Putamen (tissue), 1 donor: ENCODE measurements around the gene SH3BP4.
A peak's percentile ranks its signal among the peaks of the same experiment; 100 is the strongest.

Experiments used
- DNase-seq: peaks from one replicate; pipeline ENCODE4 v3.0.0-alpha.2; 2016; ENCODE audit warnings: low spot score

Gene SH3BP4

DNA sequence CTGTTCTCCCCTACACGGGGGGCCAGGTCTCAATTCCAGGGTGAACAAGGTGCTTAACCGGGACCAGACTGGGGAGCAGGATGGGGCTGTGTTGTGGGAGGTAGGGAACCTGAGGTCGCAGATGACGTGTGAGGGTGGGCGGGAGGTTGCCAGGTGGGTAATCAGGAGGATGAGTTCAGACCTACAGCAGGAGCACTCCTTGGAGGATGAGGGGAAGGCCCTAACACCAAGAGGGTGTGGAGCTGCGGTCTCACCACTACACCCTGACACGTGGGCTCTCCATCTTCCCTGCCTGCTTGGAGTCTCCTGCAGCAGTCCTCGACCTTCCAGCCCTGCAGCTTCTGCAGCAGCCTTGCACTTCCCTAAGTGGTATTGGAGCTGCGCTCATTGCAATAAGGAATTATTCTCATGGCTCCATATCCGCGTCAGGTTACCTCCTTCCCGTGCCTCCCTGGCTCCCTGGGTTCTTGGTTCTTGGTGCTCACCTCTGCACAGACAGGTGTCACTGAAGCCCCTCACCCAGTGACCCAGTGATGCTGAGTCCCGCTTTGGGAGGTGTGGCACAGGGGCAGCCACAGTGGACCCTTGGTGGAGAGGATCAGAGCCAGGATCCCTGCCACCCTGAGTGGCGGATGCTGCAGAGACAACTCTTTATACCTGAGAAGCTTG lies 15.5 kb downstream of the SH3BP4 start:
- no peak for DNase-seq

- DNase-seq: no peak
Observed at GRCh38 chr2:234967870-234968208, 16.0 kb downstream of the SH3BP4 start.

DNA sequence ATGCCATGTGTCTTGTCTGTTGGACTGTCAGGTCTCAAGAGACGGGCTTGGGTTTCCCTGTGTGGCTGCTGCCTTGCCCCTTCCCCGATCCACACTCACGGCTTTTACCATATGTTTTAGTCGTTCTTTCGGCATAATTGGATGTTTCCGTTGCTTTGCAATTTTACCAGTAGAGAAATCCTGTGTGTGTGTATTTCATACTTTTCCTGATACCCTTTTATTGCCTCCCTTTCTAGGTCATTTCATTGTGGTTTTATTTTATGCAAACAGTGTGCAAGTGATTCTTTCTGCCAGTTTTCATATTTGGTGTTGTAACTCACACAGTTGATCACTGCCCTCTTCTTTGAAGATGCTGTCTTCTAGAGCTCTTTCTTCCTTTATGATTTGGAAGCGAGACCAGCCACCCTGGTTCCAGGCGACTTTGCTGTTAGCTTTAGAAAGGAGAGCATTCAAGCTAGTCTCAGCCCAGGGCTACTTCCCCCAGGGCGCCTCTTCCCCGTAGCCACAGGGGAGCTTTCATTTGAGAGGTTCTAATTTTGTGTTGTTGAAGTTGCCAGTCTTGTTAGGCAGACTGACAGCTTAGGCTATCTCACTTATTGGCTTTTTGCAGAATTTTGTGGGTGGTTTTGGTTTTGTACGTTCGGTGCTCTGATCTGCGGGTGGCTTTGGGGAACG lies 17.0 kb downstream of the SH3BP4 start:
- no peak for DNase-seq

- no peak for DNase-seq
Observed at GRCh38 chr2:234969306-234970098, 17.7 kb downstream of the SH3BP4 start.

- DNase-seq: no peak
Observed at GRCh38 chr2:234970099-234970440, 18.3 kb downstream of the SH3BP4 start.

GRCh38 chr2:234970477-234970882 lies 18.7 kb downstream of the SH3BP4 start:
- peak; percentile 12 for DNase-seq

DNA sequence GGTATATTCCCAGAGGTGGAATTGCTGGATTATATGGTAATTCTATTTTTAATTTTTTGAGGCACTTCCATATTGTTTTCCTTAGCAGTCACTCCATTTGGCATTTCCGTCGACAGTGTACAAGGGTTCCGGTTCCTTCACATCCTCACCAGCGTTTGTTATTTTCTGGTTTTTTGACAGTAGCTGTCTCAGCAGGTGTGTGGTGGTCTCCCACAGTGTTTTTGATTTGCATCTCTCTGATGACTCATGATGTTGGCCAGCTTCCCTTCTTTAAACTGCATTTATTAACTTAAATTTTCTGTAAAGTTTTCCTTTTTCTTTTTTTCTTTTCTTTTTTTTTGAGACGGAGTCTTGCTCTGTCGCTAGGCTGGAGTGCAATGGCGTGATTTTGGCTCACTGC lies 19.7 kb downstream of the SH3BP4 start:
- DNase-seq: no peak

DNA sequence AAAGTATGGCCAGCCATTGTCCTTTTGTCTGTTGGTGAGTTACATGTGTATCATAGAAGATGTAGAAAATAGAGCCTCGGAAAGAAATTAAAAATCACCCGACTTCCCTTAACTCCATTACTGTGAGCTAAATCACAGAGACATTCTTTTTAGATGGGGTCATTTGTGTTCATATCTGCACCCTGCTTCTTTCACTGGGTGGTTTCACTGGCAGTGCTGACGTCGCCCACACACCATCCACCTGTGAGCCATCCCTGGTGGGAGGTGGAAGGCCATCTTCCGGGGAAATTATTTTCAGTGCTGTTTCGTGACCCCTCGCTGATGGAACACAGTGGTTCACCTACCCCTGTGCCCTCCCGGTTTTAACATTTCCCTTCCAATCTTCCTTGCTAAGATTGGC lies 21.2 kb downstream of the SH3BP4 start:
- no peak for DNase-seq

- DNase-seq: peak; percentile 9
Observed at GRCh38 chr2:234974501-234975385, 22.9 kb downstream of the SH3BP4 start.

- DNase-seq: no peak
Observed at GRCh38 chr2:234975611-234976010, 23.8 kb downstream of the SH3BP4 start.

DNA sequence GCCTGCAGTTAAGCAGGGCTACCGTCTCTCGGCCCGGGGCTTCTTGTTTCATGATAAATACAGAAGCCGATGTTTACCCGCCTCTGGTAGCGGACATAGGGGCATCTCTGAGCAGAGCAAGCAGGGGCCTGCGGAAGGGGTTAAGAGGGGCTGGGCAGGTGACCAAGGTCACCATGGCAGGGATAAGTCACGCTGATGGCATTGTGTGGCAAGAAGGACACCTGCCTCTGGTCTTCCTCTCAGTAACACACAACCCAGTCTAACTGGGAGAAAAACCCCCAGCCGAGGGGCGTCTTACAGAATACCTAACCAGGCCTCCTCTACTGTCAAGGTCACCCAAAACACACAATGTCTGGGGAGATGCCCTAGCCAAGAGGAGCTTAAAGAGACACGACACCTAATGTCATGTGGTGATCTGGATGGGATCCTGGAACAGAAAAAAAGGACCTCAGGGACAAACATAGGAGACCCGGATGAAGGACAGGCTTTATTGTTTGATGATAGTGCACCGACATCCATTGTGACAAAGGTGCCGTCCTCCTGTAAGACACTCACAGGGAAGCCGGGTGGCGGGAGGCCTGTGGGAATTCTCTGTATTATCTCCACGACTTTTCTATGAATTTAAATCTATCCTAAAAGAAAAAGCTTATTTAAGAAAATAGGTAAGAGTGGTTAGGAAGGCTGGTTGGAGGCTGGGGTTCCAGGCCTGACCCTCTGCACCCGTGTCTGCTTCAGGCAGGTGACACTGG lies 24.8 kb downstream of the SH3BP4 start:
- no peak for DNase-seq

GRCh38 chr2:234977228-234977679 lies 25.4 kb downstream of the SH3BP4 start:
- DNase-seq: no peak

DNA sequence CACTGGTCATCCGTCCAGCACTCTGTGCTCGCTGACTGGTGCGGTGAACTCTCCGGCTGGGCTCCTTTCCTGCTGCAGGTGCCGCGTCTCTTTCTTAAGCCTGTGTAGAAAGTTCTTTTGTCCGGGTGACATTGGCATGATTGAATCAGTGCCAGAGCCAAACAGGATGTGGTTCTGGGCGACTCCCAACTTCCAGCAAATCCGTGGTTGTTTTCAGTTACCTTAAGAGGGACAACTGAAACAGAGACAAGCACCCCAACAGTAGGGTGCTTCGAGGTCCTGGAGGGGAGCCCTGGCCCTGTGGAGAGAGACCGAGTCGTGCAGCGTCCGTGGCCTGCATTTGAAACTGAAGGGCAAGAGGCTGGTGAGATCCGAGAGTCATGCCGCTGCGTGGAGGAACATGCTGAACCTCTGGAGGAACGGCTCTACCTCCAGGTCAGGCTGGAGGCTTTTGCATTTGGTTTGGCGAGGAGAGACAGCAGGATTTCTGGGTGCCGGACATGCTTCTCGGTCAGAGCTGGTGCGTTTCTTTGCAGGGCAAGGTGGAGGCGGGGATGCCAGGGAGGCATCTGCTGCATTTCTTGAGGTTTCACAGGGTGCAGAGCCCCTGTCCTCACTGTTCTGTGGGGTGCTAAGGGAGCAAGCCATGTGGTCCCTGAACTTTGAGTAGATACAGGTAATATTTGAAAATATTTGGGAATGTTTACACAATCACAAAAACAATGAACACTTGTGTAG lies 26.8 kb downstream of the SH3BP4 start:
- DNase-seq: no peak

GRCh38 chr2:234979204-234980167 lies 27.7 kb downstream of the SH3BP4 start:
- DNase-seq: no peak

GRCh38 chr2:234980451-234981187 lies 28.8 kb downstream of the SH3BP4 start:
- no peak for DNase-seq

DNA sequence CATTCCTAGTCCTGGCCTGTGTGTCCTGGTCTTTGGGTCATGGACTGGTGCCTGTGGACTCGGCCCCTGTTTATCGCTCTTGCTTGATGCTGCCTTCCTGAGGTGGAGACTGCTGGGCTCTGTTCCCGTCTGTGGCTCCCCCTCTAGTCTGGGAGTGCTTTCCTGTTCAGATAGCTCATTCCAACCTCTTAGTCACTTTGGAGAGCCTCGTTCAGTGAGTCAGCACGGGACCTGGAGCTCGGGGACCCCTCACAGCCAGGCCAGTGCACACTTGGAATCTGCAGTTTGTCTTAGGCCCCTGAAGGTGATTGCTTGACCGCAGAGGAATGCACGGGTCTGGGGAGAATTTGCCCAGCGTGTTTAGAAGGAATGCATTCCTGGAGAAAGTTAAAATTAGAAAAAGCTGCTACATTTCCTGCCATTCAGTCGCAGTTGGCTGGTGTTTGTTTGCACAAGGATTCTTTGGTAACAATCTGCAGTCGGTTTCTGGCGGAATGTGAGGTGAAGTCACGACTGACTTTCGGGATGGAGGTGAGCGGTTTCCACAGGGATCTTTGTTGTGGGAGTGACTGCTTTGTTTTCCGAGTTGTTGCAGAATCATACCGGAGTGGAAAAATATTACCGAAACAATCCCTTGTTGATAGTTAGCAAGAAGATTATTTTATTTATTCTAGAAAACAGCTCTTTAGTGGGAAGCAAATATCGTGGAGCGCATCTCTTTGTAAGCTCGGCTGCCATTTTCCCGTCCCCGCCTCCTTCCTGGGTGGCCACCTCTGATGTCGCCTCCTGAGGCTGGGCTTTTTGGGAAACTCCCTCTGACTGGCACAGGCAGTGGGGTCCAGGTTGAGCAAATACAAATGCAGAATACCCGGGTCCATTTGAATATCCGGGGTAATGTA lies 29.6 kb downstream of the SH3BP4 start:
- no peak for DNase-seq

- no peak for DNase-seq
Observed at GRCh38 chr2:234982096-234982834, 30.4 kb downstream of the SH3BP4 start.
